Stromal cell of bone marrow (primary cell): ENCODE results near the gene THADA.

ENCODE experiments used
- DNase-seq: peaks from one replicate; pipeline ENCODE4 v3.0.0-alpha.2; 2012; ENCODE audit warnings: low read depth

Gene THADA

GRCh38 chr2:43349904-43350303 is 245.9 kb downstream of the THADA start:
- DNase-seq: no peak

- DNase-seq: no peak
Observed at GRCh38 chr2:43348908-43349661, 246.8 kb downstream of the THADA start.

GRCh38 chr2:43347746-43348145 is 248.1 kb downstream of the THADA start:
- no peak for DNase-seq

- no peak for DNase-seq
Observed at GRCh38 chr2:43346602-43347567, 249.0 kb downstream of the THADA start.

GRCh38 chr2:43345872-43346271 is 250.0 kb downstream of the THADA start:
- no peak for DNase-seq

GRCh38 chr2:43345391-43345813 is 250.4 kb downstream of the THADA start:
- peak; percentile 38 for DNase-seq

- no peak for DNase-seq
Observed at GRCh38 chr2:43344868-43345373, 250.9 kb downstream of the THADA start.

GRCh38 chr2:43343573-43344304 is 252.1 kb downstream of the THADA start:
- peak; percentile 92 for DNase-seq

GRCh38 chr2:43341959-43342757 is 253.7 kb downstream of the THADA start:
- DNase-seq: no peak

- DNase-seq: no peak
Observed at GRCh38 chr2:43340945-43341356, 254.9 kb downstream of the THADA start.

- peak; percentile 40 for DNase-seq
Observed at GRCh38 chr2:43340066-43340465, 255.8 kb downstream of the THADA start.

- DNase-seq: peak; percentile 76
Observed at GRCh38 chr2:43333656-43334144, 262.1 kb downstream of the THADA start.

GRCh38 chr2:43333101-43333655 is 262.7 kb downstream of the THADA start:
- no peak for DNase-seq

GRCh38 chr2:43332653-43333052 is 263.2 kb downstream of the THADA start:
- no peak for DNase-seq

- no peak for DNase-seq
Observed at GRCh38 chr2:43331422-43331821, 264.4 kb downstream of the THADA start.

- no peak for DNase-seq
Observed at GRCh38 chr2:43329637-43330036, 266.2 kb downstream of the THADA start.

- DNase-seq: no peak
Observed at GRCh38 chr2:43328832-43329231, 267.0 kb downstream of the THADA start.

- DNase-seq: no peak
Observed at GRCh38 chr2:43328133-43328532, 267.7 kb downstream of the THADA start.

GRCh38 chr2:43327119-43327518 is 268.7 kb downstream of the THADA start:
- DNase-seq: no peak

GRCh38 chr2:43326101-43326825 is 269.6 kb downstream of the THADA start:
- no peak for DNase-seq
